Ecto neural progenitor cell (in vitro differentiated cells): ENCODE results near the gene THAP5.

Experiments
- DNase-seq: peaks from one replicate; pipeline ENCODE4 v3.0.0-alpha.2; 2018; ENCODE audit warnings: low spot score

Gene THAP5

DNA sequence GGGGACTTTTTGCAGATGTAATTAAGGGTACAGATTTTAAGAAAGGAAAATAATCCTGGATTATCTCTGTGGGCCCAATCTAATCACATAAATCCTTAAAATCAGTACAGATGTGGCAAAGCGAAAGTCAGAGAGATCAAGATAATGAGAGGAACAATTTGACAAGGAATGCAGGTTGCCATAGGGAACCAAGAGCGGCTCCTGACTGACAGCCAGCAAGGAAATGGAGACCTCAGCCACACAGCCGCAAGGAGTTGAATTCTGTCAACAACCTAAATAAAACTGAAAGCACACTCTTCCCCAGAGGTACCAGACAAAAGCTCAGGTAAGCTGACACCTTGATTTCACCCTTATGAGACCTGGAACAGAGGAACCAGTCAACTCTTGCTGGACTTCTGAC lies 40.2 kb downstream of the THAP5 start:
- DNase-seq, result no peak

- DNase-seq, result no peak
These were observed 41.3 kb downstream of the THAP5 start for GRCh38 chr7:108528183-108528712.

DNA sequence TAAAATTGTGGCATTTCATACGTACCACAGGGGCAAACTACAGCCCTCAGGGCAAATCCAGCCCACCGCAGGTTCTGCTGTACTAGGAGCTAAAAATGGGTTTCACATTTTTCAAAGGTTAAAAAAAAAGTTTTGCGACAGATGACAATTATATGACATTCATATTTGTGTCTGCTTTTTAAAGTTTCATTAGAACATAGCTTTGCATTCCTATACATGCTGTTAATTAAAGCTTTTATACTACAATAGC lies 42.8 kb downstream of the THAP5 start:
- DNase-seq, result no peak

GRCh38 chr7:108525985-108526767 lies 43.3 kb downstream of the THAP5 start, which contains the start of gene PNPLA8:
TSS of gene PNPLA8 (minus strand) at chr7:108526135. CDS start at chr7:108515491, 10,644 bp downstream.
- peak; percentile 99 for DNase-seq

- no peak for DNase-seq
These were observed 44.0 kb downstream of the THAP5 start for GRCh38 chr7:108525327-108525984.

DNA sequence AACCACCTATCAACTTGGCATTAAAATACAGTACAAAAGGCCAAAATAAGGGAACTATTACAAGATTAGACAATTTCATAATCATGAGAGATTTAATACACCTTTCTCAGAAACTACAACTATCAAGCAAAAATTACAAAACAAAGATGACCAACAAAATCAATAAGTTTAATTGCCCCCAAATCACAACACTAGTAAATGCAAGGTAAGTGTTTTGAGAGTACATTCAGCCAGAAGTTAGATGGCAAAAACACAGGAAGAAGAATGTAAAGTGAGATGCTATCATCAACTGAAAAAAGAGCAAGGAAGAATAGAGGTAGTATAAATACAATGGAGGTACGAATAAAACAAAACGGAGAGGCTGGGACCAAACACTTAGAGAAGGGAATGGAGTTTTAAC lies 46.7 kb downstream of the THAP5 start:
- DNase-seq, result no peak

DNA sequence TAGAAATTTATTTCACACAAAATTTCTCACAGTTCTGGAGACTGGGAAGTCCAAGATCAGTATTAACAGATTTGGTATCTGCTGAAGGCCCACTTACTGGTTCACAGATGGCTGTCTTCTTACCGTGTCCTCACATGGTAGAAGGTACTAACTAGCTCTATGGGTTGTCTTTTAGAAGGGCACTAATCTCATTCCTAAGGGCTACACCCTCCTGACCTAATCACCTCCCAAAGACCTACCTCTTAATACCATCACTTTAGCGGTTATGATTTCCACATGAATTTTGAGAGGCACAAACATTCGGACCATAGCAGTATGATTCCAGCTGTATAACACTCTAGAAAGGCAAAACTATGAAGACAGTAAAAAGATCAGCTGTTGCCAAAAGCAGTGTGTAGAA lies 51.6 kb downstream of the THAP5 start:
- DNase-seq, result no peak

GRCh38 chr7:108515630-108516029 lies 53.9 kb downstream of the THAP5 start:
- no peak for DNase-seq

DNA sequence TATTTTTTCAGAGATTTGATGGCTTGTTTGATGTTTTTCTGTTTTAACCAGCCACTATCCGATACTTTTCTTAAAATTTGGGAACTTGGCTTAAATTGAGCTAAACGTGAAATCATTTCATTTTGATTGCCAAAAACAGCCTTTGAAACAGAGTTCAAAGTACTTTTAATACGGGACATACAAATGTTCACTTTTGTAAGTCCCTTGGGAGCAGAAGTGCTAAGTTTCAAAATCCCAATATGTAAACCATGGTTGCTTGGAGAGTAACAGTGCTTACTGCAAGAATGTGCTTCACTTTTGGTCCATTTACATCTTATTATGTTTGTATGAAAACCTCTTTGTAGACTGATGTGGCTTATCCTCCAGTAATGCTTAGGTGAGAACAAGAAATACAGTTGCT lies 54.5 kb downstream of the THAP5 start:
- DNase-seq, result no peak
